ENCODE measurements around the gene SMYD1. TPM values are rescaled to one million over a fixed set of nuclear protein-coding genes. Genes with fewer than 3 reads are reported as not detected.

SMYD1 gene
- total RNA-seq, 1 experiment from 2014 or later, result not detected

DNA sequence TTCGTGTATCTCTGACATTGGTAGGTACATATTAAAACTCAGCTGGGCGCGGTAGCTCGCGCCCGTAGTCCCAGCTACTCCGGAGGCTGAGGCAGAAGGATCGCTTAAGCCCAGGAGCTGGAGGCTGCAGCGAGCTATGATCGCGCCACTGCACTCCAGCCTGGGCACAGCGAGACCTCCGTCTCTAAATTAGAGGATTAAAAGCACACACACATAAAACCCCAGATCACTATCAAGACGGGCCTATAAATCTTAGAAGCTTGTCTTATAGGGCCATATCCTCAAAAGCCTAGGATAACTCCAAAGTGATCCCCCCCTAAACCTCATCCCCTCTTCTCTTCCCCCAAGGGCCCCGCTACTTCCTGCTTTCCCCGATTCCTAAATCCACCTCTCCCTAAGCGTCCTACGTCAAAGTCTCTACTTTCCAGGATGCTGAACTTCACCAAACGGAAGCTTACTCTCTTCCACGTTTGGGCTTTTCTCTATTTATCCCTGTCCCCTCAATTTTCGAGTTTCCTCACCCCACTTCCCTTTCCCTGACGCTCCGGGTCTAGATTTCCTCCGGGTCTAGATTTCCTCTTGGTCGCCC lies 12.7 kb upstream of the SMYD1 start:
- peak; percentile 35 for DNase-seq (ENCODE audit: low spot score)
- in situ Hi-C loops (cut with HindIII; ENCODE audit: low sequenced_read_pairs), result no loop called here

- DNase-seq (ENCODE audit: low spot score), result peak; percentile 96
- in situ Hi-C loops (cut with HindIII; ENCODE audit: low sequenced_read_pairs), result no loop called here
Observed at GRCh38 chr2:88055371-88056128, 12.1 kb upstream of the SMYD1 start, which contains the start of gene KRCC1. Gene KRCC1, minus strand, starts transcription at chr2:88055783. Its CDS starts 27,220 bp downstream, at chr2:88028563.

- in situ Hi-C loops (cut with HindIII; ENCODE audit: low sequenced_read_pairs), result no loop called here
Observed at GRCh38 chr2:88057437-88057844, 10.2 kb upstream of the SMYD1 start.

DNA sequence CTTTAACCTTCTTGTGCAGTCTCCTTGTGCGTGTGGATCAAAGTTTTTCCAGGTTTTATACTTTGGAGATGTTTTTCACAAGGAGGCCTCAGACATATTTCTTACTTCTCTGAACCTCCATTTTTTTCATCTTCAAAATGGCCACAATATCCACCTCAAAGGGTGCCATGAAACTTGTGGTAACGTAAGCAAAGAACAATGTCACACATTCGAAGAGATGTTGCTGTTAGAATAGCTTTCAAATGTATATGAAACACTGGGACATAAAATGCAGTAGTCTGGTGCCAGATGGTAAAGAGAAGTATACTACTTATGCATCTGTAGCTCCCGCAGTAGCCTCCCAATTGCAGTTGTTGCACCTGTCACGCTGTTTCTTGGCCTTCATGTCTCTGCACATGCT lies 9.4 kb upstream of the SMYD1 start:
- in situ Hi-C loops (cut with HindIII; ENCODE audit: low sequenced_read_pairs), result no loop called here
- no peak for DNase-seq (ENCODE audit: low spot score)

More at GRCh38 chr2:88057437-88057844, 10.2 kb upstream of the SMYD1 start:
- DNase-seq (ENCODE audit: low spot score), result no peak

DNA sequence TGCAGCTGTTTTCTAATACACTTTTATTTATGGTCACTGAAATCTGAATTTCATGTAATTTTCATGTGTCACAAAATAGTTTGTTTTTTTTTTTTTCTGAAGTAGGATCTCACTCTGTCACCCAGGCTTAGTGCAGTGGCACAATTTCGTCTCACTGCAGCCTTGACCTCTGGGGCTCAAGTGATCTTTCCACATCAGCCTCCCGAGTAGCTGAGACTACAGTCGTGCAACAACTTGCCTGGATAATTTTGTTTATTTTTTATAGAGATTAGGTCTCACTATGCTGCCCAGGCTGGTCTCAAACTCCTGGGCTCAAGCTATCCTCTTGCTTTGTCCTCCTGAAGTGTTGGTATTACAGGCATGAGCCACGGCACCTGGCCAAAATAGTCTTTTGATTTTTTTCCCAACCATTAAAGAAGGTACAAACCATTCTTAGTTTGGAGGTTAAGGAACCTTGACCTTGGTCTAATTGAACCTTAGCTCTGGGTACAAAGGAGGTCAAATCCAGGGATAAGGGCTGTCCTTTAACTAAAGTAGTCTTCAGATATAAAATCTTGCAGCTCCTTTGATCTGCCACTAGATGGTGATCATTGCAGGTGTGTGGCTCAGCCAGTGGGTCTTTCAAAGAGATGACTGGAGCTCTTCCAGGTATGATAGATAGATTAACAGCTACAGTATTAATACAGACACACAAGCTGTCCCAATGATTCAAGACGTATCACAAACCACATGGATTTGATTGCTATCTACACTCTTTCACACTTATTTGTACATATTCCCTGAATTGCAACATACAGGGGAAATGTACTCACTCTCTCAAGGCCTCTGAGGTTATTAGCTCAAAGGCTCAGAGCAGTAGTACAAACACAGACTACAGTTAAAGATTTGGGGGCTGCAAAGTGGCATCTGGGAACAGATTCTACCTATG lies 7.4 kb upstream of the SMYD1 start:
- peak; percentile 43 for DNase-seq (ENCODE audit: low spot score)
- in situ Hi-C loops (cut with HindIII; ENCODE audit: low sequenced_read_pairs), result no loop called here

DNA sequence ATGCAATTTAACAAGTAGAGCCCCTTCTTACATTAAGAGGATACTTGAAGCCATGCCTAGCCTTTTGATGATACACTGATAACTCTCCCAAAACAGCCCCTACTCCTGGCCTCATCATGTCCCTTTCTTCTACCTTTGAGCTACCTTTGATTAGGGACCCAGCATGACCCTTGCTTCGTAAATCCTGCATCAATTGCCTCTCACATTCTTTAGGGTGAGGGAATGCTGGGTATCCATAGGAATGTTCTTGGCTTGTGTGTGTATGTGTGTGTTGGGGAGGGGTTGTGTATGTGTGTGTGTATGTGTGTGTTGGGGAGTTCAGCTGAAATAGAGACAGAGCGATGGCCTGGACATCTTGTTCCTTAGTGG lies 6.7 kb upstream of the SMYD1 start:
- in situ Hi-C loops (cut with HindIII; ENCODE audit: low sequenced_read_pairs), result no loop called here
- DNase-seq (ENCODE audit: low spot score), result no peak

DNA sequence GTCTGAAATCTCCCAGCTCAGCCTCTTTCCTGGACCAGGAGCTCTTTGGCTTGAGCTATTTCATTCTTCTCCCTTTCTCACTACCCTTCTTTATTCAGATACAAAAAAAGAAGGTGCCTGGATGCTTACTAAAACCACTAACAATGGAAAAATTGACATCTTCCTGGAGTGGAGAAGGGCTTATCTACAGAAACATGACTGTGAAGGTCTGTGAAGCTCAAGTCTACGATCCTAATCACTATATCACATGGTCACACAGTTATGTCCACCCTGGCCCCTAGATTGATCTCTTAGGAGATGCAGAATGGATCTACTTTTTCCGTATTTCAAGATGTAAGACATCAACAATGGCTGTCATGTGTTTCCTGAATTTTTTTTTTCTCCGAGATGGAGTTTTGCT lies 6.3 kb upstream of the SMYD1 start:
- no peak for DNase-seq (ENCODE audit: low spot score)
- in situ Hi-C loops (cut with HindIII; ENCODE audit: low sequenced_read_pairs), result no loop called here

DNA sequence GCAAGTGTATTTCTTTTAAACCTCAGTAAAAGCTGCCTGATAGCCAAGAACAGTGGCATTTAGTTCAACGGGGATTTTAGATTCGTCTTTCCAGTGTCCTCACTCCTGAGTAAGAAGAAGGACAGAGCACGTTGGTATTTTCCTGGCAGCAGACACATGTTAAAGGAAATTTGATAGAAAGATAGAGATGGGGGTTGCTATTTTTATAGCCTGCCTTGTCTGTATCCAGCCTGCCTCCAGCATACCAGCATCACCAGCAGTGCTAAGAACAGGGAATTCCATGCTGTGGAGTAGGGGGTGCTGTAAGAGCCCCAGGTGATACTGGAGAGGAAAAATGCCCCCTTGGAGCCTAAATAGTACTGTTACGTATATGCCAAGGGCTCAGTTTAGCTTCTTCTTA lies 1.1 kb upstream of the SMYD1 start:
- in situ Hi-C loops (cut with HindIII; ENCODE audit: low sequenced_read_pairs), result no loop called here
- no peak for DNase-seq (ENCODE audit: low spot score)

- DNase-seq (ENCODE audit: low spot score), result no peak
- in situ Hi-C loops (cut with HindIII; ENCODE audit: low sequenced_read_pairs), result no loop called here
Observed at GRCh38 chr2:88067189-88067588, 436 bp upstream of the SMYD1 start.

- in situ Hi-C loops (cut with HindIII; ENCODE audit: low sequenced_read_pairs), result no loop called here
- no peak for DNase-seq (ENCODE audit: low spot score)
Observed at GRCh38 chr2:88068044-88068443, 419 bp downstream of the SMYD1 start.

DNA sequence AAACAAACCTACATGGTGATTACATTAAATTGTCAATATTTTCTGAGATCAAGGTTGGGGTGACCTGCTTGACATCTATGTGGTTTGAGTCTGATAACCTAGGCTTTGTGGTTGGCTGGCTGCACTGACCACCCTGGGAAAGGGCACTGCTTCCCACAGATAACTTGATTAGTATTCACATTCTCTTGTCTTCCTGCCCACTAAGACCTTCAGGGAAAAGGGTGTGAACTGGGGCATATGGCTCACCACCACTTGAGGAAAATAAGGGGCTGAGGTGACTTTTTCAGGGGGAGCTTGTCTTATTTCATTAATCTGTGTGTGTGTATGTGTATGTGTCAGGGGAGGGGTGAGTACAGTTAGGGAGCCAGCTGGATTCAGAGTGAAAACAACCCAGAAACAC lies 1.5 kb downstream of the SMYD1 start:
- no peak for DNase-seq (ENCODE audit: low spot score)
- in situ Hi-C loops (cut with HindIII; ENCODE audit: low sequenced_read_pairs), result no loop called here

GRCh38 chr2:88070055-88070454 lies 2.4 kb downstream of the SMYD1 start:
- DNase-seq (ENCODE audit: low spot score), result no peak
- in situ Hi-C loops (cut with HindIII; ENCODE audit: low sequenced_read_pairs), result no loop called here

GRCh38 chr2:88071365-88071764 lies 3.7 kb downstream of the SMYD1 start:
- no peak for DNase-seq (ENCODE audit: low spot score)
- in situ Hi-C loops (cut with HindIII; ENCODE audit: low sequenced_read_pairs), result no loop called here

DNA sequence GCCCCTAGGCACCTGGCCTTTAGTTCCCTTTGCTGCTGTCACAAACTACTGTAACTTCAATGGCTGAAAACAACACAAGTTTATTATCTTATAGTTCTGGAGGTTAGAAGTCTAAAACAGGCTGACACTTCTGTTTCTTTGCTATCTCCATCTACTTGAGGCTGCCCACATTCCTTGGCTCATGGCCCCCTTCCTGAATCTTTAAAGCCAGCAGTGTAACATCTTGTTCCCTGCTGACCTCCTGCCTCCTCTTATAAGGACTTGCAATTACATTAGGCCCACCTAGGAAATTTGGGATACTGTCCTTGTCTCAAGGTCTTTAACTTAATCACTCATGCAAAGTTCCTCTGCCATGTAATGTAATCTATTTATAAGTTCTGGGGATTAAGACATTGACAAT lies 6.5 kb downstream of the SMYD1 start:
- DNase-seq (ENCODE audit: low spot score), result no peak
- in situ Hi-C loops (cut with HindIII; ENCODE audit: low sequenced_read_pairs), result no loop called here

DNA sequence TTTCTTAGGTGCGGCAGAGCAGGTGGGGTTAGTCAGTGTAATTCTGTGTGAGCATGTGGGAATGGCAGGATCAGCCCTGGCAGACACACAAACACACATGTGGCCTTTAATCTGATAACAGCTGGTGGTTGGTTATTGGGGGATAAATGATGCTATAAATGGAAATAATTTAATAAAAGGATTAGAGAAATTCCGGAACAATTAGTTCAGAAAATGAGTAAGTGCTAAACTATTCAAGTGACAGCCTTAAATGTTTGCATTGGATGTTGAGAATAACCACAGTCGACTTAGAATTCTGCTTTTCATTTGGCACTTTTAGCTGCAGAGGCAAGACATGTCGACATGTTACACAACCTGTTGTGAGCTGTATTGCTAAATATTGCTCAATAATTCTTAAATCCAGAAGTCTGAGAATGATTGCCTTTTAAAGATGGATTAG lies 7.2 kb downstream of the SMYD1 start:
- in situ Hi-C loops (cut with HindIII; ENCODE audit: low sequenced_read_pairs), result no loop called here
- no peak for DNase-seq (ENCODE audit: low spot score)

GRCh38 chr2:88077080-88077479 lies 9.5 kb downstream of the SMYD1 start:
- DNase-seq (ENCODE audit: low spot score), result no peak
- in situ Hi-C loops (cut with HindIII; ENCODE audit: low sequenced_read_pairs), result no loop called here

DNA sequence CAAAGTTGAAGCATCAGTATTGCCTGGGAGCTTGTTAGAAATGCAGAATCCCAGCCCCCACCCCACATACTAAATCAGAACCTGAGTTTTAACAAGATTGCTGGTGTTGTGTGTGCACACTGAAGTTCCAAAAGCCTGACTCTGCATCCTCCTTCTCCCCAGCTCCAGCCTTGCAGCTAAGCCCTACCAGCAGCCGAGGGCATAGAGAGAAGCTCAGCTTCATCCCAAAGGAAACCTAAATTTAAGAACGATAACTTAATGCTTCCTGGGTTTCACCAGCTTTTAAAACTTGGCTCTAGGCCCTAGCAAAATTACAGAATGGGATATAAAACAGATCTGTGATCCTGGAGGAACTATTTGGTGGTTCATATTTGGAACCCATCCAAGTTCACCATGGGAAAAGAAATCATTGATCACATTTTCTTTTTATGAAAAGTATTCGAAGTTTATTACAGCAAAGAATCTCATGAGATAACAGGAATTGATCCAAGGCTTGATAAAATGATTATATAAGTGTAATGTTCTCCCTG lies 11.1 kb downstream of the SMYD1 start:
- DNase-seq (ENCODE audit: low spot score), result no peak
- in situ Hi-C loops (cut with HindIII; ENCODE audit: low sequenced_read_pairs), result no loop called here

DNA sequence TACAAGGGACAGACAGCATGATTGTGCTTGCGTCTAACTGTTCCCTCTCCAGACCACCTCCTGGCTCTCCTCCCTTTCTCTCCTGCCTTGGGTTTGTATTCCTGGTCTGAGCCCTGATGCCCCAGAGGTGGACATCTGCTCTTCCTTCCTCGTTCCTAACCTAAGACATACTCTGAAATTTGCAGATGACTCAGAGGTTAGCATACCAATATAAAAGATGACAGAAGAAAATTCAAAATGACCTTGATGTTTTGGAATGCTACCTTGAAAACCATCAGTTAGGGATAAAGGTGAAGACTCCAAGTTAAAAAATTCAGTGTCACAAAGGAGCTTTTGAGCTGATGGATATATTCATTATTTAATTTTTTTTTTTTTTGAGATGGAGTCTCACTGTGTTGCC lies 12.9 kb downstream of the SMYD1 start:
- DNase-seq (ENCODE audit: low spot score), result no peak
- in situ Hi-C loops (cut with HindIII; ENCODE audit: low sequenced_read_pairs), result no loop called here

DNA sequence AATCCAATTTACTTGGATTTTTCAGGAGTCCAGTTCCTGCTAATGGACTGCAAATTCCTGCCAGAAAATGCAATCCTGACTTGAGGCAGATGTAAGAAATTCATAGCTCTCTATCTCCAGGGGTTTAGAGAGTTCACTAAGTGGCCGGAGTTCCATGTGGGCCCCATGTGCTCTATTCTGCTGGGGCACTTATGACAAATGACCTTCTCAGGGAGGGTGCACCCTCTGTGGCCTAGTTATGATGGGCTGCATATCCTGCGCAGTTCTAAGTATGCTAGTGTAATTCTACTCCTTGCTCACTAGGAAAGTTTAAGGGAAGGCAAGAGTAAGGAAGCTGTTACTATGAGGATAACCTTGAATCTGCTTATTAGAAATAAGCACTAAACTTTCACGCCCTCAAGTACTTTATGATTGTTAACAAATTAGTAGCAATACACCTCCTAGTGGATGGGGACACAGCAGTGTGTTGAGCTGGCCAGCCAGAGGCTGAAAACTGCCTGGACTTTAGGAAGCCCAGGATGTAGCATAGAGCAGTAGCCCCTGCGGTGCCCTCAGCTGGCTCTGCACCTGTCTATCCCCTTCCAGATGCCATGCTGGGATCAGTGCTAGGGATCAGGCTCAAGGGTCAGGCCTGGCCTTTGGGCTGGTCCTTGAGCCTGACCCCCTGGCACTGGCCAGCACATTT lies 14.4 kb downstream of the SMYD1 start:
- in situ Hi-C loops (cut with HindIII; ENCODE audit: low sequenced_read_pairs), result no loop called here

More for the DNA sequence above, 14.4 kb downstream of the SMYD1 start:
- DNase-seq (ENCODE audit: low spot score), result no peak
